ENCODE measurements around the gene GATAD2B.

GATAD2B gene

DNA sequence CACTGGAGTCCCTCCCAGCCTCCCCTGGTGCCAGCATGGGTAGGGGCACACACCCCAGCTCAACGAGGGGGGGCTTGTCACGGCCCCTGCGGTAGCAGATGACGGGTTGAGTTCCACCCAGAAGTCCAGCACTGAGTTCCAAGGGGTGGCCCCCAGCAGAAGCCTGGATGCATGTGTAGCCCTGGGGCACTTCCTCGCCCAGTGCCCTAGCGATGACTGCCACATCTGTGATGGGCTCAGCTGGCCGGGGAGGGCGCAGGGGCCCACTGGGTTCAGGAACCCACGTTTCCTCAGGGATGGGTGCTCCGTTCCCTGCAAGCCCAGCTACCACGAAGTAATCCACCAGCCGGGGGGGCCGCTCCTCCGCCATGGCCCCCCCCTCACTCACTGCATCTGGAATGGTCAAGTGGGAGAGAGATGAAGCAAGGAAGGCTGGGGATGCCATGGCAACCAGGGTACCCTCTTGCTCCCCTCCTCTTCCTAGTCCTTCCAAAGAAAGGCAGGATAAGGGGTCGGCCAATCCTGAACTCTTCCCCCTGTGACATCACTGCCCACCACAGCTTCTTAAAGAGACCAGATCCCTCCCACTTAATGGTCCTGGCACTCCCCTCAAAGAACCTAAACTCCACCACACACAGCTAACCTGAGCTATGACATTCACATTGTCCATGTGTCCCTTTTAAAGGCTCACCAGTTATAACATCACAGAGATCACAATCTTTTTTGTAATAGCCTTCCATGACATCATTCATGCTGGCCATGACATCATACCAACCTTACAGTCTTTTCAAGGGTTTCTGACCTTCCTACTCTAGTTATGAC is 21.4 kb upstream of the GATAD2B start:
- in situ Hi-C loops (cut with MboI; ENCODE audit: low sequenced_read_pairs, unreplicated experiment): no loop called here
- no peak for TF ChIP-seq CTCF (IDR thresholded peaks at IDR 0.05; ENCODE audit: borderline replicate concordance, control extremely low read depth, extremely low read depth, insufficient read depth, missing control alignments)
- no peak for DNase-seq (ENCODE audit: low spot score)

DNA sequence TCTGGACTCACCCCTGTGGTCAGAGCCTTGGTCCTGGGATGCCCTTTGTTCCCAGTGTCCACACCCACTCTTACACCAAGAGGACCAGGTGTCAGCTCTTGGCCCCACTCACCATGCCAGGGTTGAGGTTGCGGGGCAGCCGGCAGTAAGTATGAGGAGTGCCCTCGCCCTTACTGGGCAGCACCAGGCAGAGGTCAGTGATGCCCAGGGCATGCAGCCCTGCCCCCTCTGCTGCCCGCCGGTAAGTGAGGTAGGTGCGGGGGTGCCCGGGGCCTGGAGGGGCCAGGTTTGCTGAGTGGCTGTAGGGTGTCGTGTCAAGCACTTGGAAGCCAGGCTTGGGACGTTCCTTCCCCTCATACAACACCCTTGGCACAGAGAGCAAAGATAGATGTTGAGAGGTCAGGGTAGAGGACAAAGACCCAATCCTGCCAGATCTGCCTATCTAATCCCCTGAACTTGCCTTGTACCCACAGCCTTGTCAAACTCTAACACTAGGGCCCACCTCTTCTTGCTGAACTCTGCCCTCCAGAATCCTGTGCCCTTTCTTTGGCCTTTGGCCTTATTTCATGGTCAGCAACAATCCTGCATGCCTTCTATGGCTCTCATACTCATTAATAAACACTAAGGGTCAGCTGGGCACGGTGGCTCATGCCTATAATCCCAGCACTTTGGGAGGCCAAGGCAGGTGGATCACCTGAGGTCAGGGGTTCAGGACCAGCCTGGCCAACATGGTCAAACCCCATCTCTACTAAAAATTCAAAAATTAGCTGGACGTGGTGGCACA is 20.2 kb upstream of the GATAD2B start:
- in situ Hi-C loops (cut with MboI; ENCODE audit: low sequenced_read_pairs, unreplicated experiment): no loop called here

GRCh38 chr1:153941826-153942725 is 19.3 kb upstream of the GATAD2B start:
- in situ Hi-C loops (cut with MboI; ENCODE audit: low sequenced_read_pairs, unreplicated experiment): no loop called here
- TF ChIP-seq CTCF (IDR thresholded peaks at IDR 0.05; ENCODE audit: borderline replicate concordance, control extremely low read depth, extremely low read depth, insufficient read depth, missing control alignments): no peak
- no peak for DNase-seq (ENCODE audit: low spot score)

More for the DNA sequence above, 20.2 kb upstream of the GATAD2B start:
- TF ChIP-seq CTCF (IDR thresholded peaks at IDR 0.05; ENCODE audit: borderline replicate concordance, control extremely low read depth, extremely low read depth, insufficient read depth, missing control alignments): no peak
- DNase-seq (ENCODE audit: low spot score): no peak

GRCh38 chr1:153940756-153941155 is 18.0 kb upstream of the GATAD2B start:
- in situ Hi-C loops (cut with MboI; ENCODE audit: low sequenced_read_pairs, unreplicated experiment): no loop called here
- no peak for DNase-seq (ENCODE audit: low spot score)
- TF ChIP-seq CTCF (IDR thresholded peaks at IDR 0.05; ENCODE audit: borderline replicate concordance, control extremely low read depth, extremely low read depth, insufficient read depth, missing control alignments): no peak

DNA sequence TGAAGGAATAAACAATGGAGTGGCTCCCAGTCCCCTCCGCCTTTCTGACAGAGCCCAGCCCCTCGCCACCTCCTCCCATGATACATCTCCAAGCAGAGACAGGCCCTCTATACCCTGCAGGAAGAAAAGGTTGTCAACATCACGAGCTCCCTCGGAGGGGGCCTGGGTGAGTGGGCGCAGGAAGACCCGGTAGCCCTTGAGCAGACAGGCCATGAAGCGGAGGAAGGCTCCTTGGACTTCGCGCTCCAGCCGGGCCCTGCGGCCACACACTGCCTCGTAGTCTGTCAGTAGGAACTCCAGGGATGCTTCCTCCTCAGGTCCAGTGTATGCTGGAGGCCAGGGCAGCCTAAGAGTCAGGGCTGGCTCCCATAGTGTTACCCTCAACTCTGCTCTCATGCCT is 16.7 kb upstream of the GATAD2B start:
- DNase-seq (ENCODE audit: low spot score): no peak
- in situ Hi-C loops (cut with MboI; ENCODE audit: low sequenced_read_pairs, unreplicated experiment): no loop called here

More for the DNA sequence above, 16.7 kb upstream of the GATAD2B start:
- no peak for TF ChIP-seq CTCF (IDR thresholded peaks at IDR 0.05; ENCODE audit: borderline replicate concordance, control extremely low read depth, extremely low read depth, insufficient read depth, missing control alignments)

Data from GM13976 (cell line).